Right renal cortex interstitium (tissue), 3 donors: ENCODE measurements around the gene HAUS7. TPM values are rescaled to one million over a fixed set of nuclear protein-coding genes. Genes with fewer than 3 reads are reported as not detected.

Experiments
- DNase-seq, 3 donors: peaks; one replicate each; pipeline ENCODE4 v3.0.0-alpha.2; 2013; ENCODE audit warnings: low read depth in 3 of 3, low spot score in 2 of 3
- polyA plus RNA-seq, 3 donors: library from polyadenylated mRNA; unstranded; fragments of 120-200 nt; gene quantifications; one replicate each; pipeline ENCODE4 v1.2.1, GENCODE V29; 2013; ENCODE audit not compliant: insufficient read length in 3 of 3

Gene HAUS7
- polyA plus RNA-seq, 3 donors, result 21.1 to 25.3 (median 22.8) TPM

DNA sequence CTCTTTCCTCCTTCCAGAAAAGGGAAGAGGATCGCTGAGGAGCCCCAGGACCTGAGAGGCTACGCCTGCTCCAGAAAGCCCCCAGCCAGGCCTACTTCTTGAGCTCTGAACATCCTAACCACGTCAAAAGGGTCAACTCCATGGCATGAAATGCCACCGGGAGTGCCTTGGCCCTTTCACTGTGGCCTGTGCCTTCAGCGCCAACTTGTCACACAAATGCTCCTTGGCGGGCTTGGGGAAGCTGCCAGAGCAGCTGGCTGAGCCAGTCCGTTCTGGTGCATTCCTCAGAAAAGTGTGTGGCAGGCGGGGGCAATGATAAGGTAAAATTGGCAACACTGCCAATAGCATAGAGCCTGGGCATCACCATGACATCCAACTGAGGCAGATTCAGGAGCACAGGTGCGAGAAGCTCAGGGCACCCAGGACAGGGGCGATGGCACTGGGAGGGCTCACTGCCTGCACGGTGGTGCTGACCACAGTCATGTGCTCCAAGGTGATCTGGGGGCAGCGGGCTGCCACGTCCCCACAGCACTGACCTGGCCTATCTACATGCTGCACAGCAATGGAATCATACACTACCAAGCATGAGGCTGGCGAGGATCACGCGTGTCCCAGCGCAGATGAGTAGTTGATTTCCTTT is 12.4 kb downstream of the HAUS7 start:
- no peak for DNase-seq

DNA sequence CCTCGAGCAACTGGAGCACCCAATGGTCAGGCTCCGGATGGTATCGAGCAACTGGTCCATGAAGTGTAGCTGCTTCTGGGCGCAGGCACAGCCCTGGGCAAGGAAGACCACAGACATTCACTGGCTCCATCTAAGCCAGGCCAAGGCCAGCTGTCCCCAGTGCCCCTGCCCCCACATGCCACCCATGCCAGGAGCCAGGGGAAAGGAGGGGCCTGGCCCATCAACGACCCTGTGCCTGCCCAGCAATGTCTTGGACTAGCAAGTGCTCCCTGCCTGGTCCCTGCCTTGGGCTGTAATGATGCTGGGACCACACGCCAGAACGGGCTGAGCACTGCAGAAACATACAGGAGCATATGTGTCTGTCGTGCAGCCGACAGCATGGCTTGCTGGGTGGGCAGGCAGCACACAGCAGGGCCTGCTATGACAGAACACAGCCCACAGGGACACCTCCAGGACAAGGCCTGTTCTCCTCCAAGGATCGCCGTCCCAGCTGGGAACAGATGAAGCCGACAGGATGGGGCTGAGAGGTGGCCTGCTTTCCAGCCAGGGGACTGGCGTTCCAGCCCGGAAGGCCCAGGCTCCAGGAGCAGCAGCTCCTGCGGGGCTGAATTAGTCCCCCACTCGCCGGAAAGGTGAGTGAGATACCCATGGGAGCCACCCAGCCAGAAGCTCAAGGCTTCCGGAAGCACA is 13.1 kb downstream of the HAUS7 start:
- DNase-seq, result no peak

DNA sequence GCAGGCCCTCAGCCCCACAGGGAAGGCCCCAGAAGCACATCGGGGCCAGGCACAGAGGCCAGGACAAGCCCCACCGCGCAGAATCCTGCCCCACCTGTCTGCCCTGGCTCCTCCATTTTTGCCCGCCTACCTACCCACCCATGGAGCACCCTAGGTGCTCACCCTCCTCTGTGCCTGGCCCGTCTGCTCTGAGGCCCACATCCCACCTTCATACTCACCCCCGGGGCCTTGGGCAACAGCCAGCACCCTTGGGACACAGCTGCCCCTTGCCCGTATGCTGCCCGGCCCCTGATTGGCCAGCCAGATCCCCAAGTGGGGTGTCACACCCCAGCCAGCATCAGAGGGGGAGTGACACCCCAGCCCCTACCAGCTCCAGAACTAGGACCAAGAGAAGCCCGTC is 13.7 kb downstream of the HAUS7 start:
- DNase-seq, result no peak

DNA sequence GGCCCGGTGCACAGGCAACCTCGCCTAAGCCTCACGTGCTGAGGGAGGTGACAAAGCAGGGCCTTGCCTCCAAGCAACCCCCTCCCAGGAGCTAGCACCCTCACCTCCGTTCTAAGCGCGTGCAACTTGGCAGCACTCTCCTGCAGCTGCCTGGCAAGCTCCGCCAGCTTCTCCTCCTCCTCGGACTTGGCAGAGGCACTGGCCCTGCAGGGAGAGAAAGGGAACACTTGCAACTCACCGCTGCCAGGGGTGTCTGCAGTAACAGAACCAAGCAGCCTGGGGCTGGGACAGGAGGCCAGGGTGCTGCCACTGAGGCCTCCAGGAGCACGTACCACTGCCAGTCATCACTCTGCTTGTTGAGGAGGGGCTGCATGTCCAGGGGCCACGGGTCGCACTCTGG is 14.2 kb downstream of the HAUS7 start:
- DNase-seq, result no peak

DNA sequence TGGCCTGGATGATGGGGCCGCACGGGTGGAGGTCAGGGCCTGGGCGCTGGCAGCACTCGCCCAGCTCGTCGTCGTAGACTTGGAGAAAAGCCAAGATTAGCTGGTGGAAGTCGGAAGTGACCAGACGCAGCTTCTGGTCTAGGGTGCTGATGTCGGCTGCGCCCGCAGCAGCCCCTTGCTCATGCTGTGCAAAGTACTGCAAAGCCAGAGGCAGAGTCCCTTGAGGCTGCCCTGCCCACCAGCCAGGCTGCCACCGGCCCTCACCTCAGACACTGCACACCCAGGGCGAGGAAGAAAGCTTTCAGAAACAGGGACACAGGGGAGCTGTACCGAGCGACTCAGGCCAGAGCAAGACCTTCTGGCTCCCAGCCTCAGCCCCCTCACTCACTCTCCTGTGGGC is 14.8 kb downstream of the HAUS7 start:
- no peak for DNase-seq

DNA sequence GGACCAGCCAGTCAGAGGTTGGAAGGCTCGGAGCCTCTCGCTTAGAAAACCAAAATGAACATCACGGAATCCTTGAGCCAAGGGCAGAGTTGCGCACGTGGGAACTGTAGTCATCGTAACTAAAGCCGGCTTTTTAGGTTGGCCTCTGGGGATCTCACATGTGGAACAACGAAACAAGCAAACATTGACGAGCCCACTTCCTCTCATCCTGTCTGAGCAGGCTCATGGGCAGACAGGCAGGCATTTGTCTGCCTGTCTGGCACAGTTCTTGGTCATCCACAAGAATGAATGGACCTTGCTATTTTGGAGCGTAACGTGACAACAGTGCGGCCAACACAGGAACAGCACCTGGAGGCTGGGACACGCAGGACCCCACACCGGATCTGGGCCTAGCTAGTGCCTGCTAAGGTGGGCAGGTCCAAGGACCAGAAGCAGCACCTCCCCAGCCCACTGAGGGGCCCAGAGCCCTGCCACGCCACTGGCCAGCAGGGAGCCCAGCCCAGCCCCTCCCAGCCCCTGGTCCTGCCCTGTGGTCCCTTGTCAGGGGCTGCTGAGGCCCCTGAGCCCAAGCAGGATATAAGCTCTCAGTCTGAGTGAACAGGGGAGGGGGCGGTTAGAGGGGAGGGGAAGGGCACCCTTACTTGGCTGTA is 15.3 kb downstream of the HAUS7 start:
- DNase-seq, result no peak

DNA sequence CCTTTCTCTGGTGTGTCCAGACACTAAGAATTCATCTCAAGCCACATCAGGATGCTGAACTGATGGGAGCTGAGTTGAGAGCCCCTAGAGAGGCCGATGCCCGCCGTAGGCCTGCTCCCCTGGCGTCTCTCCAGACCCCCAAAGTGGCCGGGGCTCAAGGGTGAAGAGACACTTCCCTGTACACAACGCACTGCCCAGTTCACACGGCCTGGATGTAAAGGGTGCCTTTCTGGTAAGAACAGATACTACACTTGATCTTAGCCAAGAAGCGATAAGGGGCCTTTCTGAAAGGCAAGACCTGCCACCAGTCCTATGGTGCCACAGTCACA is 19.5 kb downstream of the HAUS7 start:
- DNase-seq, result no peak

DNA sequence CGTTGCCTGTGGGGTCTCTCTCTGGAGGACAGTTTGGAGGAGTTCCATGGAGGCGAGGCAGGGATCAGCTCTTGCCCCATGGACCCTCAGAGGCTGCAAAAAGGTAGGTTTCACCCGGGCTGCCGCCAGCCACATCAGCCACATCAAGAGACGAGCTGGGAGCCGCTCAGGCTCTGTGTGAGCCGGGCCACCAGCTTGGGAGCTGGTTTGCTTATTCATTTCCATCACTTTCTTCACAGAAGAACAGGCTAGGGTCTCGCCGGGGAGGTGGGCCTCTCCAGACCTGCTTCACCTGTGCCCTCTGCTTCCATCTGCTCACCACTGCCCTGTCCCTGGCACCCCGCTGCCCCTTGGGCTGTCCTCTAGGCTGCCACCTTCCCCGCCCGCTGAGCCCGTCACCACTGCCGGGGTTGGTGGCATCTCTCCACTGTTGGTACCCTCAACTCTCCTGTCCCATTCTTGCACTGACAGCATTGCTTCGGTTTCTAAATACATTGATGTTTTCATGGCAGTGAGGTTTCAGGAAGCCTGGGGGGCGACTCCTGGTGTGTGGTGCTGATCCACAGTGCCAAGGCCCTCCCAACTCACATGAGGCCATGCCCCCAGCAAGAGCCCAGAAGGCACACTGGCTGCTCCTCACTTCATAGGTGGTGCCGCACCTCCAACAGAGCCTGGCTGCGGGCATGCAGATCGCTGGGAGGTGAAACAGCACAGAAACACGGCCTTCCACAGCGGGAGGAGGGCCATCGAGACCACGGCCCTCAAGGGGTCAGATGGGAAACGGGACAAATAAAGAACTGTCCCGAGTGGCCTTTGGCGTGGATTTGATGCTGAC is 20.0 kb downstream of the HAUS7 start:
- no peak for DNase-seq

DNA sequence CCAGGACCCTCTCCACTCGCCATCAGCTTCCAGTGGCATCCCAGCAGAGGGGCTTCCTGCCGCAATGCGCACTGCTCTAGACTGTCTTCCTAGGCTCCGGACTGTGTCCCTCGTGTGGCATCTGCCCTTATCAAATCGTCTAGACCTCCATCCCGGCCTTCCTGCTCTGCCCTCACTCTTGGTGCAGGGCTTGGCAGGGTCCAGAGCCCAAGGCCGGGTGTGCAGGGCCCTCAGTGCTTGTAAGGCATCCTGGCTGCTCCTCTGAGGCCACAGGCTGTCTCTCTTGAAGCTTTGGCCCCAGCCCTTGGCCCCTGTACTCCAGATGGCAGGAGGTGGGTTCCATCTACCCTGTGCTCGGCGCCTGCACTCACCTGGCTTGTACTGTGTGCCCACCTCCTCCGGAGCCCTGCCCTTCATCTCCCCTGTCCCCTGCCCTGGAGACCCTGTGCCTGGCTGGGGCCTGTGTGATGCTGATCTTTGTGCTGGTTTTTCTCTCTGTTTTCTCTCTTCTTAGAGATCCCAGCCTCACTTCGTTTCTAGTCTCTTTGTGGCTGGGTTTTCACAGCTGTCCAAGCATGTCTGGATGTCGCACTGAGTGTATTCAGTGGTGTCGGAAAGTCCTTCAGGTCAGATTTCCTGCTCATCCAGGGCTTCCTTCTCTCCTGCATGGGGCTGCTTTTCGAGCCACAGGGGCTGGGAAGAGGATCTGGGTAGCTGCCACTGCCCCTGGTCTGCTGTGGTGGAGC is 20.8 kb downstream of the HAUS7 start:
- no peak for DNase-seq

DNA sequence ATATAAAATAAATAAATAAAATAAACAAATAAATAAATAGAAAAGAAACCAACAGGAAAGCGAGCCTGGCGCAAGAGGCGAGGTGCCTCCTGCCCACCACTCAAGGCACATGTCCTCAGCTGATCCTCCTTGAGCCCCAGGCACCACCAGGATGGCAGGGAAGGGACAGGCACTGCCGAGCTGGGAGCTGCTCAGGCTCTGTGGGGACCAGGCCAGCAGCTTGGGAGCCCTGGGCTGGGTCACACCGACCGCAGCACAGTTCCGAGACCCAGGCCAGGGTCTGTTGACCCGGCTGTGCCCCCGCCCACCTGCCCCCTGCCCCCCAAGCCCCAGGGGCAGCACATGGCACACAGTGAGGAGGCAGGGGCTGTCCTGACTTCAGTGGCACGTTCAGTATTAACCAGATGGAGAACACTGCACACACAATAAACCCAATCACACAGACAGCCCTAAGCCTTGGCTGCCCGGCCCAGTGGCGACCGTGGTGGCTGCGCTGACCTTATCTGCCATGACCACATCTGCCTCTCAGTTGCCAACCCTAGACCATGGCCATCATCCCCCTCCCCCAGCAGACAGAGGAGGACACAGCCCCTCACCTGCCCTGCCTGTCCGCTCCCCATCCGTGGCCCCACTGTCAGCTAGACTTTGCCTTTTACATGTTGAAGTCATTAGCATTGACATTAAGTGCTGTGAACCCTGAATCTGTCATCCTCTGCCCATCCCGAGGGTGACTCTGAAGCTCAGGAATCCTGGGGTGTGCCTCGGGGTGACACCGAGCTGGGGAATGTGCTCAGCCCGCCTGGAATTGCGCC is 21.6 kb downstream of the HAUS7 start:
- no peak for DNase-seq

DNA sequence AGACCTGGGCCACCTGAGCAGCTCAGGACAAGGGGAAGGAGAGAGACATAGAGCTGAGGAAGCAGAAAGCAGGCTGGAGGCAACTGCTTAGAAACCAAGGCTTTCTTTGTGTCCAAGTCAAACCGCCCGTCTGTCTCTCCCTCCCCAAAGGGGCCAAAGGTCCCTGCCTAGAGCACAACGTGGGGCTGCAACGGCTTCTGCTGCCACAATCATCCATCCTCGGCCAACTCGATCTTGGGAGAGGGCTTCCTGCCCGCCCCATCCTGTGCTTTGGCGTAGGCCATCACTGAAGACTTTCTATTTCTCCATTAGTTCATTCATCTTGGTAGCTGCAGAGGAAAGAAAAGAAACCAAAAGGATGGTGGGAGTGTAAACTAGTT is 22.8 kb downstream of the HAUS7 start:
- no peak for DNase-seq

DNA sequence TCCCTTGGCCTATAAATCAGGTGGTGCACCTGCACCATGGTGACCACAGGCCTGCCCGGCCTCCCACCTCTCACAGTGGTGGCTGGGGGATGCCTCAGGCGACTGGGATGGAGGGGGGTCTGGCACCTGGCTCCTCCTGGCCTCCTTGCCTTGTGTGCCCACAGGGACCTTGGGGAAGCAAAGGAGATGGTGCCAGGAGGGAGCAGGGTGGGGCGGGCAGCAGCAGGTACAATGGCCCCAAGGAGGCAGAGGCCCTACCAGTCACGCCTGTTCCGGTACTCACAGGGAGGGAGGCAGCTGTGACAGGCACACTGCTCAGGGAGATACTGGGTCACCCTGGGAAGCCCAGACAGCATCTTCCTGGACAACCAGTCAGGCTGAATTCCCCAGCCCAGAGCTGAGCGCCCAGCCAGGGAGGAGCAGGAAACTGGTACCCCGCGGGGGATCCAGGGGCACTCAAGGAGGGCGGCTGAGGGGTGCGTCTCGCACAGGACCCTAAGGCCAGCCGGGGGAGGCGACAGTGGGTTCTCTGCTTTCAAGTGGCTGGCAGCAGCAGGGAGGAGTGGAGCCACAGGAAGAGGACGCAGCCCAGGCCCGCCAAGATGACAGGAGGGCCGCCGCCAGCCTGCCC is 23.3 kb downstream of the HAUS7 start:
- DNase-seq, result no peak

DNA sequence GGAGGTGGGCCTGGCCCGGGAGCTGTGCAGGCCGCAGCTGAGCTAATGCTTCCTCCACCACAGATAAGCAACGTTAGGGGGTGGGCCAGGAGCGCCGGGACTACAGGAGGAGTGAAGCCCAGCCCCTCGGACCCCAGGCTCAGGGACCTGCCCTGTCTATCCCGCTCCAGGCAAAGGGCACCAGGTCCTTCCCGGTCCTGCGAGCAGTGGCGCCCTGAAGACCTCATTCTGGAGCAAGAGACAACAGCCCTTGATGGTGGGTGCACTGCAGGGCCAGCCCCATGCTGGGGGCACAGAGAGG is 23.8 kb downstream of the HAUS7 start:
- no peak for DNase-seq

DNA sequence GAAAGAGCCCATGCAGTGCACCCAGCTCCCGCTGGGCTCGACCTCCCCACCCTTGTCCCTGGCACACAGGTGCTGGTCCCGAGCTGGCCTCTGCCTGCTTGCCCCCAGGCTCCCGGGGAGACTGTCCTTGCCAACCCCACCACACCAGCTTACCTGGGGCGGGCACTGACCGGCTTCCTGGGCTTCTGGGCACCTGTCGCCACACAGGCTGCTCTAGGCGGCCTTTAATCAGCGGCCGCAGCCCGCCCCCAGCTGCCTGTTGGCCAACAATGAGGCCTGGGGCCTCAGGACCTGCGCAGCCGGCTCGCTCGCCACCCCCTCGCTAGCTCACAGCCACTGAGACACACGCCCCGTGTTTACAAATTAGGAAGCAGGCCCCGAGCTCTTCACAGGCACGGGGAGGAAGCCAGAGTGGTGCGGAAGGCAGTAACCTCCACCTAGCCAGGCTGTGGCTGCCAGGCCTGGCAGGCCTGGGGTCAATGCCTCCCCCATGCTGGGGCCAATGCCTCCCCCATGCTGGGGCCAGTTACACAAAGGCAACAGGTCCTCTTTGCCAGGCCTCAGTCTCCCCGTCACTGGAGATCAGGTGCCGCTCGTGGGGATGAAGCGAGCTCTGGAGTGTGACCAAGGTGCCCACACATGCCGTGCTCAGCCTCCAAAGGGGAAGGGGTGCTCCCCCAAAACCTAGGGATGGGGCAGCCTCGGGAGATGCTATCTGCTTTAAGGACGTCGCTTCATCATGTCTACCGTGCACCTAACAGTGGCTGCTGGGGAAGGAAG is 24.3 kb downstream of the HAUS7 start, which contains the start of gene TREX2:
TSS of gene TREX2 (minus strand) at position 201 of the 780 bp plus-strand sequence. CDS start 626 bp downstream, outside the sequence.
- DNase-seq, result no peak

DNA sequence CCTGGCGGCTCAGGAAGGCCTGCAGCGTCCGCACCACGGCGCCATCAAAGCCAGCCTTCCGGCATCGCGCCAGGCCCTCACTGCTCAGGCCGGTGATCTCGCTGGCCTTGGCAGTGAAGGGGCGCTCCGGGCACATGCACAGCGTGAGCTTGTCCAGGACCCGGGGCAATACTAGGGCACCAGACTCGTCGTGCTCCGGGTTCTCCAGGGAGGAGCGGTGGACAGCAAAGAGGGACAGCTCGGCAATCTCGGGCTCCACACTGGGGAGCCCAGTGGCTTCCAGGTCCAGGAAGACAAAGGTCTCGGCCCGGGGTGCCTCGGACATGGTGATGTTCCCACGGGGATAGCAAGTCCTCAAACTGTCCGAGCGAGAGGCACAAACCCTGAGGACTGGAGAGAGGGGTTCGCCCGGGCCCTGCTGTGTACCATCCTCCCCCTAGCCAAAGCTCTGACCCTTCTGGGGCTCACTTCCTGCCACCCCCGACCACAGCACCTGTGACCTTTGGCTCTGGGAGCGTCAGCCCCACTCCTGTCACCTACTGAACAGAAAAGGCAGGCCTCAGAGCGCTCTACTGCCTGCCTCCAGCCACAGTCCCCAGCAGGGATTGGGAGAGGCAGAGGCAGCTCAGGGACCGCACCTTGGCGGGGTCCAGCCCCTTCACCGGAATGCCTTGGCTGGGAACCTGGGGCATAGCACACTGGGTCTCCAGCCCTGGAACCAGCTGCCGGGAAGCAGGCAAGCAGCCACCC is 25.1 kb downstream of the HAUS7 start:
- no peak for DNase-seq

DNA sequence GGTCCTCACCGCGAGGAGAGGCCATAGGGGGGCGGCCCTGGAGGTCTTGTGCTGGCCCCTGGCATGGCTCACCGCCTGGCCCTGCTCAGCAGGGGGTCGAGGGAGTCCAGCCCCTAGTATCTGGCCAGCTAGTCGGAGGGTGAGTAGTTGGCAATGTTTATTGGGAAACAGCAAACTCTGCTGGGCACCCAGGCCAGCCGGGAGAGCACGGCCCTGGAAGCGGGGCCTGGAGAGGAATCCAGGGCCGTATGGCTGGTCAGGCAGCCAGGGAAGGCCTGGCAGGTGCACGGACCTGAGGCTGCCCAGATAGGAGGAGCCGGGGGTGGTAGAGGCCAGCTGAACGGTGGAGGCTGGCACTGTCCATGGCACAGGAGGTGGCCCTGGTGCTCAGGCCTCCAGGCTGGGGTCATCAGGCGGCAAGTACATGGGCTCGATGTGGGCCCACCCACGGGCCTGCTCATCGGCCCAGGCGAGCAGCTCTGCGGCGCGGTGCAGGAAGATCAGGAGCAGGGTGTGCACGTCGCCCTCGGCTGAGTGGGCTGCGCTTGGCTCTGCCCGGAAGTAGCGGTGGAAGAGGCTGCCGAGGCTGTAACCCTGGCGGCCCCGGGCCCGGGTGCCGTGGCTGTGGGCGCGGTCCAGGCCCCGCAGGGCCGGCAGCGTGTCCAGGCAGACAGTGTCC is 25.9 kb downstream of the HAUS7 start:
- DNase-seq, result no peak
